ENCODE data around the gene TYMP. TPM values are rescaled to one million over a fixed set of nuclear protein-coding genes. Genes with fewer than 3 reads are reported as not detected.

TYMP gene, protein sequence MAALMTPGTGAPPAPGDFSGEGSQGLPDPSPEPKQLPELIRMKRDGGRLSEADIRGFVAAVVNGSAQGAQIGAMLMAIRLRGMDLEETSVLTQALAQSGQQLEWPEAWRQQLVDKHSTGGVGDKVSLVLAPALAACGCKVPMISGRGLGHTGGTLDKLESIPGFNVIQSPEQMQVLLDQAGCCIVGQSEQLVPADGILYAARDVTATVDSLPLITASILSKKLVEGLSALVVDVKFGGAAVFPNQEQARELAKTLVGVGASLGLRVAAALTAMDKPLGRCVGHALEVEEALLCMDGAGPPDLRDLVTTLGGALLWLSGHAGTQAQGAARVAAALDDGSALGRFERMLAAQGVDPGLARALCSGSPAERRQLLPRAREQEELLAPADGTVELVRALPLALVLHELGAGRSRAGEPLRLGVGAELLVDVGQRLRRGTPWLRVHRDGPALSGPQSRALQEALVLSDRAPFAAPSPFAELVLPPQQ
- 4.6 TPM for total RNA-seq

DNA sequence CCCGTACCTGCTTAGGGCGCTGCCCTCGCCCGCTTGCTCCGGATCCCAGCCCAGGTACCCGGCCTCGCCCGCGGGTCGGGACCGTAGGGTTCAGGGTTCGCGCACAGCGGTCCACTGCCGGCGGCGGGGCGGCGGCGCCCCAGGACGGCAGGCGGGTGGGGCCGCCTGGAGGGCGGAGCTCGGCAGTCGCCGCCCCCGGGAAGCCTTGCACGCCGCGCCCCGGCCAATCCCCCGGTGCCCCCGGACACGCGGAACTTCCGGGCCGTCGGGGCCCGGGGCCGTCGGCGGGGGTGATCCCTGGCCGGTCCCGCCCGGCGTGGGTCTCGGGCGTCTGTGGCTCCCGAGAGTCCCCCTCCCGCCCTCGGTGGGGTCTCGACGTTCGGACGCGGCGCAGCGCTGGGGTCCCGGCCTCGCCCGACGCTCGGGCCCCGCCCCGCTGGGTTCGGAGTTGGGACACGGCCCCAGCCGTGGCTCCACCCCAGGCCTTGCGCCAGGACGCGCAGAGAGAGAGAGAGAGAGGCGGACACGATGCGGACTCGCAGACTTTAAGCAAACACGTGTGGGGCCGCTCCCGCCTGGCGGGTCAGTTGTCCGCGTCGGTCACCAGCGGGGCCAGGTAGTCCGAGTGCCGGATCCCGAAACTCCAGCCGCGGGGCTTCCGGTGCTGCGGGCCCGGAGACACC lies at the start of gene TYMP:
TSS of gene TYMP (minus strand) at position 116 of the 683 bp plus-strand sequence. CDS start 303 bp downstream, outside the sequence.

DNA sequence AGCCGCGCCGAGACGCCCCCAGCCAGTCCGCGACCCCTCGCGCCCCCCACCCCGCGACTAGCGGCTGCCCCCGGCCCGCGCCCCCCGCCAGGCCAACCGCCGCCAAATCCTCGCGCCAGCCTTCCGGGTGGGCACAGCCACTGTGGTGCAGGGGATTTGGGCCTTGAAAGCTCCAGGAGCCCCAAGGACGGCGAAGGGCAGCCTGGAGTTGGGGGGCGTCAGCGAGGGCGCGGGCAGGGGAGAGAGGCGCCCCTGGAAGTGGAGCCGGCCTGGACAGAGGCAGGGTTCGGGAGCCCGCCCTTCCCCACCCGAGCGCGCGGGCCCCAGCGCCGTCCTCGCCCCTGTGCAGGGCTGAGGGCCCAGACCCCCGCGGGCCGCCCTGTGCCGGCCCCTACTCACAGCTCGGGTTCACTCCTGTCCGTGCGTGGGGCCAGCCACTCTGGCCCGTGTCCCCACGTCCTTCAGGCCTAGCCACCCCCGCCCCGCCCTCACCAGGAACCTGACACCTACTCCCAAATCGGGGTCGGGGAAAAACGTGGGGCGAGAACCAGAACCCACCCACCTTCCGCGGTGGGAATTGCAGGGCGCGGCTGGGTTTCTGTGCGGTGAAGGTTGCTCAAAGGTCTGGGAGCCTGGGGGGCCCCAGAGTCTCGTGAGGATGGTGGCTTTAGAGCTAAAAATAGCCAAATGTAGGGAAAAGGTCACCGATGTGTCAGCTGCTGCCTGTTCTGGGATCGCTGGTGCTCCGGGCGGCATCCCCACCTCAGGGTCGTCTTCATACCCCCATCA lies 48.4 kb upstream of the TYMP start, which contains the start of gene CPT1B:
TSS of gene CPT1B (minus strand) at position 441 of the 789 bp plus-strand sequence. CDS start 512 bp downstream, outside the sequence.

DNA sequence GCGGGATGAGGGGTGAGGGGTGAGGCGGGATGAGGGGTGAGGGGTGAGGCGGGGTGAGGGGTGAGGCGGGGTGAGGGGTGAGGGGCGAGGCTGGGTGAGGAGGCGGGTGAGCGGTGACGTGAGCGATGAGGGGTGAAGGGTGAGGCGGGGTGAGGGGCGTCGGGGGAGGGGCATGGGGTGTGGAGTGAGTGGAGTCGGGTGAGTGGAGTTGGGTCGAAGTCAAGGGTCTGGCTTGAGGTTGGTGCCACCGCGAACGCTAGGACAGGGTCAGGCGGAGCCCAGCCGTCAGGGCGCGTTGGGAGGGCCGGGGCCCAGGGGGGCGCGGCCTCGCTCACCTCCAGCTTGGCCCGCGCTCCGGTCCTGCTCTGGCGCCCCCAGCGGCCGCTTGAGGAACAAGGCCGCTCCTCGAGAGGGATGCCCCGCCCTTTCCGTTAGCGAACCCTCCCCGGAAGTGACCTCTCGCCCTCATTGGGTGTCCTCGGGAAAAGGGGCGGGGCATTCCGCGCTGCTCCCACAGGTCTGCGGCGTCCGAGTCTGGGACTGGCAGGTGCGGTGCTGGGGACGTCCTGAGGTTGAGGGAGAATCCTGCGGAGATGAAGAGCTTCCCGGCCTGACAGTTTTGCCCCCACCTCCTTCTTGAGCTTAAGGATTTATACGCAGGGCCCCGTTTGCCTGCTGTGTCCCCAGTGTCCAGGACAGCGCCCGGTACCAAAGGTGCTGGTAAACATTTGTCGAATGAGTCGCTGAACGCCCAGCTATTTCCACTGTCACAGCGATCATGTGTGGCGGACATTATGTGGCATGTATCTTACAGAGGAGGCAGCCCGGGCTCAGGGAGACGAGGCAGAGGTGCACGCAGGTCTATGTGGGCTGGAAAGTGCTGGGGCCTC lies 33.0 kb upstream of the TYMP start, which contains the start of gene SYCE3:
TSS of gene SYCE3 (minus strand) at position 397 of the 890 bp plus-strand sequence. CDS start 6,514 bp downstream, outside the sequence.

DNA sequence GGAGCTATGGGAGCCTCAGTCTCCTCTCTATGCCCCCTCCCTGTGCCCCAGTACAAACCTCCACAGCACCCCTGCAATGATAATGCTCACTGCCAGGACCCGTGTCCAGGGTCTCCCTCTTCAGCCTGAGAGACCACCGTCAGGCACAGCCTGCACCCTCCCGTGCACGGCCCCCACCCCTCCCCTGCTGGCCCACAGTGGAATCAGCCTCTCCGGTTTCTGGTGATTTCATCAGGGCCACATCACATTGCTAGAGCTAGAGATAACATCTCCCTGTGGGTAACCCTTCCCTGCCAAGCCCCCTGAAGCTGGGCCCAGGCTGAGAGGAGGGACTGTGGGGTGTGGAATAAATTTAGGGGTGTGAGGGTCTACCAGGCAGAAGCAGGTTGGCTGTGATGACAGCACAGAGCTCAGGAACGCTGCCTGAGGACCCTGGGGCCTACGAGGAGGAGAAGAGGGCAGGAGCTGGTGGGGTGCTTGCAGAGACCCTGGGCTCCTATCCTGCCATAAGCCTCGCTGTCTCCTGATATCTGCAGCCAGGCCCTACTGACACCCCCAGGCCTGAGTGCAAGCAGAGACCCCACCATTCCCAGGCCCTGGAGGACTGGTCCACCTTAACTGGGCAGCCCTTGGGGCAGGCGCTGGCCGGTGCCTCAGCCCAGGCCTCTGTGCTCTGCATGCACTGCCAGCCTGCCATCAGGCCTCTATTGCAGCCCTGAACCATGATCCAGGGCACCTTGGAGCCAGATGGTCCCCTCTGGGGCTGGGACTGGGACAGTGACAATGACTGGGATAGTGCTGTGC lies 15.9 kb upstream of the TYMP start, which contains the start of gene KLHDC7B:
TSS of gene KLHDC7B (plus strand) at position 378 of the 804 bp plus-strand sequence. CDS start at position 723, 345 bp downstream.

GRCh38 chr22:50525104-50525857 lies 4.5 kb downstream of the TYMP start, which contains the start of gene SCO2:
Gene SCO2 (minus strand): TSS chr22:50525598. CDS start chr22:50524411, 1,187 bp downstream.

GRCh38 chr22:50507991-50508884 lies 21.6 kb downstream of the TYMP start, which contains the start of gene NCAPH2:
Gene NCAPH2 (plus strand): TSS chr22:50508224. CDS start chr22:50508338, 114 bp downstream.

GRCh38 chr22:50507421-50507990 lies 22.3 kb downstream of the TYMP start, which contains the start of gene LMF2:
Gene LMF2 (minus strand): TSS chr22:50507702. CDS start chr22:50507675, 27 bp downstream.

GRCh38 chr22:50486561-50487289 lies 43.1 kb downstream of the TYMP start, which contains the start of gene MIOX:
Gene MIOX (plus strand): TSS chr22:50486859. CDS start chr22:50486898, 39 bp downstream.

DNA sequence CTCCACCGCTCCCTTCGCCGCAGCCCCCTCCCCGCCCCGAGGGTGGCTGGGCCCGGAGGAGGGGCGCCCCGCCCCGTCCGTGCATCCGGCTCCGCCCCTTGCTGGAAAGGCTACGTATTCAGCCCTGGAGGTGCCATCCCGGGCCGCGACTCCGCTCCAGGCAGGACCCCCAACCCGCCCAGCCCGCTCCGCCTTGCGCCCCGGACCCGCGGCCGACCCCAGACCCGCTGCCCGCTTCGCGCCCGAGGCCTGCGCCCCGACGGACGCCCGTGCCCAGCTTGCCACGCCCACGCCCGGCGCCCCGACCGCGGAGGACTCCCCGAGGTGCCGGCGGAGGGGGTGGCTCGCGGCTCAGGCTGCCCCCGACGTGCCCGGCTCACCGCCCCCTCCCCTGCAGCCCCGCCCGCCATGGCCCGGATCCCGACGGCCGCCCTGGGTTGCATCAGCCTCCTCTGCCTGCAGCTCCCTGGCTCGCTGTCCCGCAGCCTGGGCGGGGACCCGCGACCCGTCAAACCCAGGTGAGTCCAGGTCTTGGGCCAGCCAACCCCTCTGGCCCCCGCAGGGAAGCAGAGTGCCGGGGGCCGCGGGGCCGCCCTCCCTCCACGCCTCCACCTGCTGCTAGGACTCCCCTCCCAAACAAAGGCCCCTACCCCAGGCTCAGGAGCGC lies 48.2 kb downstream of the TYMP start, which contains the start of gene ADM2:
TSS of gene ADM2 (plus strand) at position 104 of the 667 bp plus-strand sequence. CDS start at position 409, 305 bp downstream.

Other genes starting within 250 kb of the TYMP start
- 52.4 TPM for gene PLXNB2, start 222.4 kb downstream of the TYMP start, total RNA-seq
- gene DENND6B, start 203.0 kb downstream of the TYMP start, total RNA-seq: 24.2 TPM
- 62.1 TPM for gene PPP6R2, start 186.7 kb downstream of the TYMP start, total RNA-seq
- gene SBF1, start 55.0 kb downstream of the TYMP start, total RNA-seq: 89.3 TPM
- gene ADM2, start 48.5 kb downstream of the TYMP start, total RNA-seq: not detected
- not detected for gene MIOX, start 43.2 kb downstream of the TYMP start, total RNA-seq
- 16.6 TPM for gene LMF2, start 22.3 kb downstream of the TYMP start, total RNA-seq
- 44.5 TPM for gene NCAPH2, start 21.8 kb downstream of the TYMP start, total RNA-seq
- 0.92 TPM for gene SCO2, start 4.4 kb downstream of the TYMP start, total RNA-seq
- not detected for gene KLHDC7B, start 15.9 kb upstream of the TYMP start, total RNA-seq
- not detected for gene SYCE3, start 32.9 kb upstream of the TYMP start, total RNA-seq
- 9.2 TPM for gene CPT1B, start 48.4 kb upstream of the TYMP start, total RNA-seq
- 28.6 TPM for gene CHKB, start 52.8 kb upstream of the TYMP start, total RNA-seq
- 76.6 TPM for gene MAPK8IP2, start 70.8 kb upstream of the TYMP start, total RNA-seq
- 6.9 TPM for gene ARSA, start 98.1 kb upstream of the TYMP start, total RNA-seq
- 13.6 TPM for gene SHANK3, start 142.8 kb upstream of the TYMP start, total RNA-seq
- gene ACR, start 208.2 kb upstream of the TYMP start, total RNA-seq: not detected